RWPE2 (cell line): Measurements from ENCODE around the gene GABRQ.

Experiments
- ATAC-seq: fragments of 200-7000 bp; cut with Tn5 transposase; 3 replicates; pipeline ENCODE4 v1.9.1; 2021; ENCODE audit warnings: low read depth
- DNase-seq: peaks from one replicate; pipeline ENCODE4 v3.0.0-alpha.2; 2020; ENCODE audit warnings: low spot score
- H3K27ac ChIP-seq: fragments of 450-650 bp; 2 replicates; pipeline ENCODE4 v1.5.1; 2017; ENCODE audit warnings: mild to moderate bottlenecking; ENCODE audit not compliant: poor library complexity, severe bottlenecking
- H3K27me3 ChIP-seq: fragments of 250-450 bp; sonication (Bioruptor Pico); 2 replicates; pipeline ENCODE4 v1.5.1; 2021; ENCODE audit warnings: mild to moderate bottlenecking, moderate library complexity; ENCODE audit not compliant: insufficient read depth, poor library complexity, severe bottlenecking
- H3K36me3 ChIP-seq: fragments of 250-450 bp; sonication (Bioruptor Pico); 2 replicates; pipeline ENCODE4 v1.5.1; 2020; ENCODE audit warnings: low read depth, mild to moderate bottlenecking, moderate library complexity
- H3K4me1 ChIP-seq: fragments of 250-450 bp; sonication (Bioruptor Pico); 2 replicates; pipeline ENCODE4 v1.5.1; 2021; ENCODE audit warnings: mild to moderate bottlenecking, moderate library complexity; ENCODE audit not compliant: insufficient read depth, poor library complexity, severe bottlenecking
- H3K4me3 ChIP-seq: fragments of 250-450 bp; sonication (Bioruptor Pico); 2 replicates; pipeline ENCODE4 v1.5.1; 2021; ENCODE audit warnings: mild to moderate bottlenecking, moderate library complexity; ENCODE audit not compliant: severe bottlenecking
- H3K9me3 ChIP-seq: fragments of 250-450 bp; sonication (Bioruptor Pico); 2 replicates; pipeline ENCODE4 v1.5.1; 2021; ENCODE audit warnings: mild to moderate bottlenecking, moderate library complexity; ENCODE audit not compliant: severe bottlenecking
- CTCF ChIP-seq: fragments of 450-650 bp; IDR thresholded peaks from one replicate; pipeline ENCODE4 v1.5.1; 2017; ENCODE audit warnings: mild to moderate bottlenecking, moderate library complexity; ENCODE audit not compliant: poor library complexity, severe bottlenecking

Gene GABRQ

GRCh38 chrX:152642931-152643564 lies 5.4 kb downstream of the GABRQ start:
- H3K27ac ChIP-seq, result no peak overlapping the region
- no peaks in the 10 kb centered on the region for H3K4me1 ChIP-seq
- H3K27me3 ChIP-seq, result peaks cover 7% of the 10 kb centered on the region
- no peak overlapping the region for H3K4me3 ChIP-seq
- DNase-seq (no peak), ATAC-seq (no peak)
- TF ChIP-seq CTCF, result no peak
- H3K9me3 ChIP-seq, result no peaks in the 10 kb centered on the region
- H3K36me3 ChIP-seq, result no peaks in the 10 kb centered on the region

GRCh38 chrX:152646961-152647360 lies 9.3 kb downstream of the GABRQ start:
- Histone ChIP-seq H3K4me1 (no peaks in the 10 kb centered on the region), H3K9me3 (no peaks in the 10 kb centered on the region), H3K27me3 (no peaks in the 10 kb centered on the region), H3K27ac (no peak overlapping the region), H3K36me3 (no peaks in the 10 kb centered on the region), H3K4me3 (no peak overlapping the region)
- DNase-seq (no peak), ATAC-seq (no peak)
- no peak for TF ChIP-seq CTCF

GRCh38 chrX:152647978-152648377 lies 10.3 kb downstream of the GABRQ start:
- no peaks in the 10 kb centered on the region for H3K4me1 ChIP-seq
- DNase-seq (no peak), ATAC-seq (no peak)
- no peak for TF ChIP-seq CTCF
- no peak overlapping the region for H3K4me3 ChIP-seq
- no peak overlapping the region for H3K27ac ChIP-seq
- H3K27me3 ChIP-seq, result no peaks in the 10 kb centered on the region
- no peaks in the 10 kb centered on the region for H3K36me3 ChIP-seq
- H3K9me3 ChIP-seq, result no peaks in the 10 kb centered on the region

GRCh38 chrX:152652060-152652459 lies 14.4 kb downstream of the GABRQ start:
- ATAC-seq (no peak), DNase-seq (no peak)
- H3K27ac ChIP-seq, result no peak overlapping the region
- no peaks in the 10 kb centered on the region for H3K36me3 ChIP-seq
- H3K4me1 ChIP-seq, result no peaks in the 10 kb centered on the region
- no peaks in the 10 kb centered on the region for H3K9me3 ChIP-seq
- TF ChIP-seq CTCF, result no peak
- H3K4me3 ChIP-seq, result no peak overlapping the region
- H3K27me3 ChIP-seq, result no peaks in the 10 kb centered on the region

GRCh38 chrX:152652467-152652866 lies 14.8 kb downstream of the GABRQ start:
- H3K27ac ChIP-seq, result no peak overlapping the region
- H3K4me1 ChIP-seq, result no peaks in the 10 kb centered on the region
- TF ChIP-seq CTCF, result no peak
- ATAC-seq (no peak), DNase-seq (no peak)
- no peak overlapping the region for H3K4me3 ChIP-seq
- H3K36me3 ChIP-seq, result no peaks in the 10 kb centered on the region
- no peaks in the 10 kb centered on the region for H3K27me3 ChIP-seq
- H3K9me3 ChIP-seq, result no peaks in the 10 kb centered on the region
